GM19043 (cell line): ENCODE results near the gene DR1.
"Not testable (repeated sequence)": the region's sequence is repeated elsewhere in the genome, so short reads cannot be mapped to it uniquely, and the experiment has no call there.

Experiments
- ATAC-seq: cut with Tn5 transposase; IDR thresholded peaks from one replicate; pipeline ENCODE4 v1.9.1; 2021; ENCODE audit warnings: low read depth; ENCODE audit not compliant: unreplicated experiment

The DR1 gene

DNA sequence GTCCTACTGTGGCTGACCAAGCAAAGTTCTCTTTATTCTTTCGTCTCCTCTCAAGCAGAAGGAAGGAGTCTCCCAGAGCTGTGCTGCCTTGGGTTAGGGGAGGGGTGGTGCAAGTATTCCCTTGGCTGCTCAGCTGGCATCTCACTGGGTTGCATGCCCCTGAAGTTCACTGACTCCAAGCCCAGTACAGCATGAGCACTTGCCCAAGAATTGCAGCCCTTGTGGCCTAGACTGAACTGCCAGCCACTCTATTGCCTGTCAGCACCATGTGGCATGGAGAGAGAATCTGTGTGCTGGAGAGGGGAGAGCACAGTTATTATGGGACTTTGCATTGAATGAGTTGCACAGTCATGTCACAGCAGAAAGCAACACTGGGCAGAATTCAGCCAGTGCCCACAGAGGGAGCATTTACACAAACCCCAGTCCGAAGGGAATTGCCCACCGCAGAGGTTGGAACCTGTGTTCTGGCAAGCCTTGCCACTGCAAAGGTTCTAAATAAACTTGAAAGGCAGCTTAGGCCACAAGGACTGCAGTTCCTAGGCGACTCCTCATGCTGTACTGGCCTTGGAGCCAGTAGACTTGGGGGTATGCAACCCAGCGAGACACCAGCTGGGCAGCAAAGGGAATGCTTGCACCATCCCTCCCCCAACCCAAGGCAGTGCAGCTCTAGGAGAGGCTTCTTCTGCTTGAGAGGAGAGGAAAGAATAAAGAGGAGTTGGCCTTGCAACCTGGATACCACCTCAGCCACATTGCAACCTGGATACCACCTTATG lies 28.8 kb downstream of the DR1 start:
- ATAC-seq = no peak

DNA sequence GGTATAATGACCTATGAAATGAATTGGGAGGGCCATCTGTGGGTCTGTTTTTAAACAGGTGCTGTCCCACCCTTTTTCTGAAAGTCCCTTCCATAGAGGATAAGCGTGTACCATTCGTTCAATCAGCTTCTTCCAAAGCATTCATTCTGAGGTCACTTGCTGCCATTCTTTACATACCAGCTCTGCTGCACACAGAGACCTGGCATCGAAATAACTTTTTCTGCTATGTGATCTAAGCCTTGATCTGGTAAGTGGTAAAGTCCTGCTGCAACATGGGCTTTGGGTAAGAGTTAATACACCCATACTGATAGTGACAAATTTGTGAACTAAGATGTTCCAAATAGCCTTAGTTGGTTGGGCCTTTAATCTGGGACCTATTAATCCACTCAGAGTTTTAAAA lies 38.9 kb downstream of the DR1 start:
- ATAC-seq = no peak

- ATAC-seq = not testable (repeated sequence)
These were observed 40.6 kb downstream of the DR1 start for GRCh38 chr1:93386268-93386667.

DNA sequence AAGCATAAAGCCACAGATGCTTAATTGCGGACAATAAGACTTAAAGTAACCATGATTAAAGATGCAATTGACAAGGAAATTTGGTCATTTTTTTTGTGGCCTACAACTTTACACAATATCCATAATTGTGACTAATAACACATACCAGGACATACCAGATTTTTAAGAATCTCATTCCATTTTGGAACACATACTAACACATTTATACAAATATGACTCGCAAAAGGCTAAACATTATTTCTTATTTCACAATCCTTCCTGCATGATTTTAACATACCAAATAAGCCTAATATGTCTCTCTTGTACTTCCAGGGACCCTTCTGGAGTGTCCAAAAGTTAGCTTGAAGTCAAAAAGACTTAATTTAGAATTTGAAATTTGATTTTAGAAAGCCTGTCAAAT lies 48.8 kb downstream of the DR1 start:
- no peak for ATAC-seq

DNA sequence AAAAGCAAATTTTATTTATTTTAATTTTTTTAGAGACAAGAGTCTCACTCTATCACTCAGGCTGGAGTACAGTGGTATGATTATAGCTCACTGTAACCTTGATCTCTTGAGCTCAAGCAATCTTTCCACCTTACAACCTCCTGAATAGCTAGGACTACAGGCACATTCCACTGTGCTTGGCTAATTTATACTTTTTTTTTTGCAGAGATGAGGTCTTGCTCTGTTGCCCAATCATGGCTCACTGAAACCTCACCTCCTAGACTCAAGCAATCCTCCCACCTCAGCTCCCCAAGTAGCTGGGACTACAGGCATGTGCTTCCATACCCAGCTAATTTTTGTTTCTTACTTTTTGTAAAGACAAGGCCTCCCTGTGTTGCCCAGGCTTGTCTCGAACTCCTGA lies 49.5 kb downstream of the DR1 start:
- ATAC-seq = no peak

DNA sequence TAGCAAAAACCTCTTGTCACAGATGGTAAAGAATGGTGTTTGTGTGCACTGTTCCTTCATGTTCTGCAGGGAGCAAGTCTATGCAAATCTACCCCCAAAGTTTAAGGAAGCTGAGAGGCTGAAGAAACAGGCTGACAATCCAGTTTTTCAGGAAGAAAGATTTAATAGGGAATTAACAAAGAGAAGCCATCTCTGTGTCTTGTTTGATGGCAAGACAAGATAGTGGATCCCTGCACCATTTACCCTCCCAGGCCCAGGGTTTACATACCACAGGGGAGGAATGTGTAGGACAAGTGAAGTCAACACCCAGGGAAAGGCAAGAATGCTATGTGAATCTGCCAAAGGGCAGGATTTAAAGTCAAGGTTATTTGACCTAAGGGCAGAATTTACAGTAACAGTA lies 54.1 kb downstream of the DR1 start:
- ATAC-seq = no peak

- ATAC-seq = no peak
These were observed 62.5 kb downstream of the DR1 start for GRCh38 chr1:93408203-93408602.

DNA sequence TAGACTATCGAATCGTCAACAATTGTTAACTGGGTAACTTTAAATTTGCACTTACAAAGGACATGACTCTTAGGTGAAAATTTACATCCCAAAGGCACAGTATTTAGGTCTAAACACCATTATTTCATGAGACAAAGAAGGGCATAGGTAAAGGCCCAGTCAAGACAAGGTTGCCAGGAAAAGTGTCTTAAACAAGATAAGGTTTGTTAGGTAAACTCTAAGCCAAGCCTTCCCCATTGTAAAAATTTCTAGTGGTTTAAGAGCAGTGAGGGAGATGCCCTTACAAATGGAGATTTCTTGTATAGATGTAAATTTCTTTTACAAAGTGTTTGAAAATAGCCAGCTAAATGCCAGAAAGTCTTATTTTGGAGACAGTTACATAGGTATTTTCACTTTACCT lies 65.3 kb downstream of the DR1 start:
- ATAC-seq = no peak

- ATAC-seq = no peak
These were observed 69.0 kb downstream of the DR1 start for GRCh38 chr1:93414749-93415148.

DNA sequence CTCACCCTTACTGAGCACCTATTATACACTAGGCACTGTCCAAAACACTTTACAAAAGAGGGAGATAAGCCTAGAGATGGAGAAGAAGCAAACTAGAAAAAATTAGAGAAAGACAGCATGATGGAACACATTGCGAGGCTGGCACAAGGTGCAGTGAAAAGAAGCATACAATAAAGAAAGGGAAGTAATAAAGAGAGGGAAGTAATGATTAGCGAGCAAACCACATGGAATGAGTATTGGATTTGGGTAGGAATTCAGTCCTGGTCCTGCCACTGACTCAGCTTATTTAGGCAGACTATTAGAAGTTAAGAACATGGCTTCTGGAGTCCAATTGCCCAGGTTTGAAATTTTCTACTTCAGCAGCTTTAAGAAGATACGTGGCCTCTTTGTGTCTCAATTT lies 69.6 kb downstream of the DR1 start:
- ATAC-seq = no peak

DNA sequence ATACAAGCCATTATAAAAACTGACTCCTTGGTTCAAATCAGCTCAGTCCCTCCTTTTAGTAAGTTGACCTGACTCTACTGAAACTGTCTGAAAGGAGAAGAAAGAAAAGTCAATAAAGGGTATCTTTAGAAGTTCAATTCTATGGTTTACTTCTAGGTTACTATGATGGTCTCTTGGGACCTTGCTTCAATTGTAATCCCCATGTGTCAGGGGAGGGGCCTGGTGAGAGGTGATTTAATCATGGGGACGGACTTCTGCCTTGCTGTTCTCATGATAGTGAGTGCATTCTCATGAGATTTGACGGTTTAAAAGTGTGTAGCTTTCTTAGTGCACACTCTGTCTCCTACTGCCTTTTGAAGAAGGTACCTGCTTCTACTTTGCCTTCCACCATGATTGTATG lies 70.5 kb downstream of the DR1 start:
- ATAC-seq = no peak
